Prostate gland (tissue), 2 donors: Measurements from ENCODE around the gene PCDHGC3.
"Not testable (repeated sequence)": the region's sequence is repeated elsewhere in the genome, so short reads cannot be mapped to it uniquely, and the experiment has no call there.

Experiments
- POLR2A ChIP-seq: fragments of 450-650 bp; IDR thresholded peaks from one replicate; pipeline ENCODE4 v1.6.1; 2016; ENCODE audit warnings: antibody characterized with exemption, mild to moderate bottlenecking
- POLR2AphosphoS5 ChIP-seq: sonication (generic); formaldehyde crosslinking; IDR thresholded peaks from one replicate; pipeline ENCODE4 v1.6.1; 2017; ENCODE audit warnings: antibody characterized with exemption
- TF ChIP-seq, protein P1 (sequence below), 4 experiments: fragments of 200-600 bp in 2 of 4; fragments of 450-650 bp in 2 of 4; sonication (generic) in 2 of 4; IDR thresholded peaks; 1 replicate in 3 of 4; 2 replicates in 1 of 4; pipeline ENCODE4 v1.5.1; 2016 to 2019; ENCODE audit warnings: antibody characterized with exemption in 4 of 4, mild to moderate bottlenecking in 2 of 4, moderate library complexity in 2 of 4

DNA sequence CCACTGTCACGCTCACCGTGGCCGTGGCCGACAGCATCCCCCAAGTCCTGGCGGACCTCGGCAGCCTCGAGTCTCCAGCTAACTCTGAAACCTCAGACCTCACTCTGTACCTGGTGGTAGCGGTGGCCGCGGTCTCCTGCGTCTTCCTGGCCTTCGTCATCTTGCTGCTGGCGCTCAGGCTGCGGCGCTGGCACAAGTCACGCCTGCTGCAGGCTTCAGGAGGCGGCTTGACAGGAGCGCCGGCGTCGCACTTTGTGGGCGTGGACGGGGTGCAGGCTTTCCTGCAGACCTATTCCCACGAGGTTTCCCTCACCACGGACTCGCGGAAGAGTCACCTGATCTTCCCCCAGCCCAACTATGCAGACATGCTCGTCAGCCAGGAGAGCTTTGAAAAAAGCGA, 43.0 kb upstream of the PCDHGC3 start:
- TF ChIP-seq, protein P1, sequence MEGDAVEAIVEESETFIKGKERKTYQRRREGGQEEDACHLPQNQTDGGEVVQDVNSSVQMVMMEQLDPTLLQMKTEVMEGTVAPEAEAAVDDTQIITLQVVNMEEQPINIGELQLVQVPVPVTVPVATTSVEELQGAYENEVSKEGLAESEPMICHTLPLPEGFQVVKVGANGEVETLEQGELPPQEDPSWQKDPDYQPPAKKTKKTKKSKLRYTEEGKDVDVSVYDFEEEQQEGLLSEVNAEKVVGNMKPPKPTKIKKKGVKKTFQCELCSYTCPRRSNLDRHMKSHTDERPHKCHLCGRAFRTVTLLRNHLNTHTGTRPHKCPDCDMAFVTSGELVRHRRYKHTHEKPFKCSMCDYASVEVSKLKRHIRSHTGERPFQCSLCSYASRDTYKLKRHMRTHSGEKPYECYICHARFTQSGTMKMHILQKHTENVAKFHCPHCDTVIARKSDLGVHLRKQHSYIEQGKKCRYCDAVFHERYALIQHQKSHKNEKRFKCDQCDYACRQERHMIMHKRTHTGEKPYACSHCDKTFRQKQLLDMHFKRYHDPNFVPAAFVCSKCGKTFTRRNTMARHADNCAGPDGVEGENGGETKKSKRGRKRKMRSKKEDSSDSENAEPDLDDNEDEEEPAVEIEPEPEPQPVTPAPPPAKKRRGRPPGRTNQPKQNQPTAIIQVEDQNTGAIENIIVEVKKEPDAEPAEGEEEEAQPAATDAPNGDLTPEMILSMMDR (IDR thresholded peaks at IDR 0.05): not testable (repeated sequence)
- not testable (repeated sequence) for TF ChIP-seq POLR2A, POLR2AphosphoS5
